ENCODE measurements around the gene MFSD12.
A peak's percentile ranks its signal among the peaks of the same experiment; 100 is the strongest.

Gene MFSD12

GRCh38 chr19:3591876-3592613 is 34.7 kb upstream of the MFSD12 start:
- in situ Hi-C loops (cut with MboI; ENCODE audit: low pct_unique_long_range_greater_than_20kb, low sequenced_read_pairs, unreplicated experiment), result no loop called here
- DNase-seq (ENCODE audit: low spot score), result no peak
- TF ChIP-seq CTCF (IDR thresholded peaks at IDR 0.05; ENCODE audit: extremely low read depth, insufficient read depth, missing control alignments), result no peak

GRCh38 chr19:3590991-3591659 is 33.7 kb upstream of the MFSD12 start:
- no peak for DNase-seq (ENCODE audit: low spot score)
- in situ Hi-C loops (cut with MboI; ENCODE audit: low pct_unique_long_range_greater_than_20kb, low sequenced_read_pairs, unreplicated experiment), result no loop called here
- no peak for TF ChIP-seq CTCF (IDR thresholded peaks at IDR 0.05; ENCODE audit: extremely low read depth, insufficient read depth, missing control alignments)

GRCh38 chr19:3589949-3590348 is 32.6 kb upstream of the MFSD12 start:
- DNase-seq (ENCODE audit: low spot score), result no peak
- in situ Hi-C loops (cut with MboI; ENCODE audit: low pct_unique_long_range_greater_than_20kb, low sequenced_read_pairs, unreplicated experiment), result no loop called here
- TF ChIP-seq CTCF (IDR thresholded peaks at IDR 0.05; ENCODE audit: extremely low read depth, insufficient read depth, missing control alignments), result no peak

- no peak for DNase-seq (ENCODE audit: low spot score)
- in situ Hi-C loops (cut with MboI; ENCODE audit: low pct_unique_long_range_greater_than_20kb, low sequenced_read_pairs, unreplicated experiment), result no loop called here
- no peak for TF ChIP-seq CTCF (IDR thresholded peaks at IDR 0.05; ENCODE audit: extremely low read depth, insufficient read depth, missing control alignments)
Measured at GRCh38 chr19:3589439-3589838, 32.1 kb upstream of the MFSD12 start.

- in situ Hi-C loops (cut with MboI; ENCODE audit: low pct_unique_long_range_greater_than_20kb, low sequenced_read_pairs, unreplicated experiment), result no loop called here
- no peak for DNase-seq (ENCODE audit: low spot score)
- TF ChIP-seq CTCF (IDR thresholded peaks at IDR 0.05; ENCODE audit: extremely low read depth, insufficient read depth, missing control alignments), result no peak
Measured at GRCh38 chr19:3586707-3587346, 29.4 kb upstream of the MFSD12 start.

- DNase-seq (ENCODE audit: low spot score), result no peak
- in situ Hi-C loops (cut with MboI; ENCODE audit: low pct_unique_long_range_greater_than_20kb, low sequenced_read_pairs, unreplicated experiment), result no loop called here
- TF ChIP-seq CTCF (IDR thresholded peaks at IDR 0.05; ENCODE audit: extremely low read depth, insufficient read depth, missing control alignments), result peak; percentile 53
Measured at GRCh38 chr19:3586127-3586626, 28.8 kb upstream of the MFSD12 start.

Measured in GM13977 (cell line).